Adipocyte (in vitro differentiated cells): ENCODE data around the gene THAP7.

Experiments
- DNase-seq: peaks from one replicate; pipeline ENCODE4 v3.0.0-alpha.2; 2015; ENCODE audit warnings: low read depth
- H3K27me3 ChIP-seq: replicated peaks from 2 replicates; pipeline ENCODE4 v1.7.0; 2013; ENCODE audit warnings: mild to moderate bottlenecking, low read length, moderate library complexity; ENCODE audit not compliant: control insufficient read depth, insufficient read depth
- H3K36me3 ChIP-seq: 2 replicates; pipeline ENCODE4 v1.7.0; 2013; ENCODE audit warnings: low read length, mild to moderate bottlenecking, moderate library complexity; ENCODE audit not compliant: control insufficient read depth, insufficient read depth, severe bottlenecking
- H3K4me1 ChIP-seq: 2 replicates; pipeline ENCODE4 v1.7.0; 2013; ENCODE audit warnings: mild to moderate bottlenecking, low read length, moderate library complexity; ENCODE audit not compliant: control insufficient read depth, insufficient read depth
- H3K4me3 ChIP-seq: 2 replicates; pipeline ENCODE4 v1.7.0; 2013; ENCODE audit warnings: mild to moderate bottlenecking, low read length, moderate library complexity
- H3K9ac ChIP-seq: 2 replicates; pipeline ENCODE4 v1.7.0; 2013; ENCODE audit warnings: mild to moderate bottlenecking, low read length, moderate library complexity
- H3K9me3 ChIP-seq: 2 replicates; pipeline ENCODE4 v1.7.0; 2013; ENCODE audit warnings: mild to moderate bottlenecking, low read length, moderate library complexity; ENCODE audit not compliant: control insufficient read depth

Gene THAP7

GRCh38 chr22:20994902-20995241 is 7.0 kb downstream of the THAP7 start:
- H3K9ac ChIP-seq = no peak overlapping the region
- H3K4me1 ChIP-seq = no peaks in the 10 kb centered on the region
- no peaks in the 10 kb centered on the region for H3K9me3 ChIP-seq
- no peak overlapping the region for H3K4me3 ChIP-seq
- no peaks in the 10 kb centered on the region for H3K27me3 ChIP-seq
- no peak for DNase-seq
- H3K36me3 ChIP-seq = peaks cover 74% of the 10 kb centered on the region

GRCh38 chr22:20994128-20994901 is 7.6 kb downstream of the THAP7 start:
- H3K9ac ChIP-seq = no peak overlapping the region
- no peak for DNase-seq
- H3K36me3 ChIP-seq = peaks cover 72% of the 10 kb centered on the region
- H3K9me3 ChIP-seq = no peaks in the 10 kb centered on the region
- H3K4me3 ChIP-seq = no peak overlapping the region
- H3K27me3 ChIP-seq = no peaks in the 10 kb centered on the region
- H3K4me1 ChIP-seq = no peaks in the 10 kb centered on the region

- H3K27me3 ChIP-seq = no peaks in the 10 kb centered on the region
- H3K36me3 ChIP-seq = peaks cover 69% of the 10 kb centered on the region
- no peaks in the 10 kb centered on the region for H3K9me3 ChIP-seq
- no peaks in the 10 kb centered on the region for H3K4me1 ChIP-seq
- DNase-seq = no peak
- H3K9ac ChIP-seq = no peak overlapping the region
- H3K4me3 ChIP-seq = no peak overlapping the region
Measured at GRCh38 chr22:20993304-20994127, 8.4 kb downstream of the THAP7 start.

DNA sequence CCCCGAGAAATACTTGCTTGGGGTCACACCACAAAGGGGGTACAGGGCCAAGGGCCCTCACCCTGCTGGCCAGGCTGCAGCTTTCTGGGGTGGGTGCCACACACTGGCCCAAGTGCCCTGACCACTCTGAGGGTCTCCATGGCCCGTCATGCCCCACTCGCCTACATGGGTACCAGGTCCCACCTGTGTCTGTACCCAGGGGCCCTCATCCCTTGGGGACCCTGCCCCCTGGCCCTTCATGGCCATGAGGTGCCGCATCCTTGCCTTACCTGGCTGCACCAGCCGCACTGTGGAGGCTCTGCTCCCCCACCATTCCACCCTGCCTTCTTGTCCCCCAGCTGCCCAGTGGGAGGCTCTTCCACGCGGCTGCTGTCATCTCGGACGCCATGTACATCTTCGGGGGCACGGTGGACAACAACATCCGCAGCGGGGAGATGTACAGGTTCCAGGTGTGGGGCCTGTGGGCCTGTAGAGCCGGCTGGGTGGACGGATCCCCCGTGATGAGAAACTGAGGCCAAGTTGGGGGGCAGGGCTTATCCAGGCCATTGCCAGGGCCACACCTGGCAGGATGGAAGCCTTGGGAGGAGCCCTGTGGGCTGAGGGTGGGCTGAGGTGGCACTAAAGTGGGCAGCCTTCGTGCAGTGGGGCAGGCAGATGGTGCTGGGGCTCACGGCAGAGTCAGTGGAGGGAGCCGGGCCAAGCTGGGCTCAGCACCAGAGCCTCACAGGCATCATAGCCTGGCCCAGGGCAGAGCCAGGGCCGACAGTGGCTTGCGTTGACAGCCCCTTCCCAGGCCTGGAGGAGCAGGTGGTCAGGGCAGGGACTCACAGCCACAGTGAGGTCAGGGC is 9.2 kb downstream of the THAP7 start:
- no peak for DNase-seq

GRCh38 chr22:20992056-20992442 is 9.9 kb downstream of the THAP7 start:
- no peak for DNase-seq
- H3K9me3 ChIP-seq = no peaks in the 10 kb centered on the region
- no peaks in the 10 kb centered on the region for H3K27me3 ChIP-seq
- no peak overlapping the region for H3K9ac ChIP-seq
- no peak overlapping the region for H3K4me3 ChIP-seq
- peaks cover 72% of the 10 kb centered on the region for H3K36me3 ChIP-seq
- no peaks in the 10 kb centered on the region for H3K4me1 ChIP-seq

More for the DNA sequence above, 9.2 kb downstream of the THAP7 start:
- H3K36me3 ChIP-seq = peaks cover 72% of the 10 kb centered on the region
- no peaks in the 10 kb centered on the region for H3K27me3 ChIP-seq
- H3K9me3 ChIP-seq = no peaks in the 10 kb centered on the region
- no peak overlapping the region for H3K4me3 ChIP-seq
- no peaks in the 10 kb centered on the region for H3K4me1 ChIP-seq
- no peak overlapping the region for H3K9ac ChIP-seq

DNA sequence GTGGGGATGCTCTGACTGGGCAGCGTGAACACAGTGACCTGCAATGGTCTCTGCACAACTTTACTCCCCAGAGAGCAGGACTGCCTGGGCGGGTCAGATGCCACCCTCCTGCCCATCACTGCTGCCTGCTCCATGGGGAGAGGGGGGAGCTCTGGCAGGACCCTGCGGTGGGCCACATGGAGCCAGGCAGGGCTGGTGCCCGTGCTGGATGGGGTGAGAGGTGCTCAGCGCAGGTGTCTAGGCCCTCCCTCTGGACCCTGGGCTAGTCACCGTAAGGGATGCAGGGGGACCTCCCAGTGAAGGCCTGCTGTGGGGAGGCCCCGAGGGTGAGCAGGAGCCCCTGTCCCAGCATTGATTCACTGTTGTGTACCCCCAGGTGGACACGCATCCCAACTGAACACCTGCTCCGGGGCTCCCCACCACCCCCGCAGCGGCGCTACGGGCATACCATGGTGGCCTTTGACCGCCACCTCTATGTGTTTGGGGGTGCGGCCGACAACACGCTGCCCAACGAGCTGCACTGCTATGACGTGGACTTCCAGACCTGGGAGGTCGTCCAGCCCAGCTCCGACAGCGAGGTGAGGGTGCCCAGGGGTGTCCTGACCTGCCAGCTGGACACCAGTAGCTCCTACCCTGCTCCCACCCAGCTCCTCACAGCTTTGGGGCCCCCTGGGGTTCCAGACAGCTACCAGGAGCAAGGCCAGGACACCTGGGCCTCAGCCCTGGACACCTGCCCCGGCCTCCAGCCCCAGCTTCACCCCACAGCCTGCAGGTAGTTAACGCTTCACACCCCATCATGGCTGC is 10.5 kb downstream of the THAP7 start:
- H3K4me1 ChIP-seq = no peaks in the 10 kb centered on the region
- H3K27me3 ChIP-seq = no peaks in the 10 kb centered on the region
- peaks cover 70% of the 10 kb centered on the region for H3K36me3 ChIP-seq
- DNase-seq = no peak
- H3K9me3 ChIP-seq = no peaks in the 10 kb centered on the region
- H3K4me3 ChIP-seq = no peak overlapping the region
- no peak overlapping the region for H3K9ac ChIP-seq

DNA sequence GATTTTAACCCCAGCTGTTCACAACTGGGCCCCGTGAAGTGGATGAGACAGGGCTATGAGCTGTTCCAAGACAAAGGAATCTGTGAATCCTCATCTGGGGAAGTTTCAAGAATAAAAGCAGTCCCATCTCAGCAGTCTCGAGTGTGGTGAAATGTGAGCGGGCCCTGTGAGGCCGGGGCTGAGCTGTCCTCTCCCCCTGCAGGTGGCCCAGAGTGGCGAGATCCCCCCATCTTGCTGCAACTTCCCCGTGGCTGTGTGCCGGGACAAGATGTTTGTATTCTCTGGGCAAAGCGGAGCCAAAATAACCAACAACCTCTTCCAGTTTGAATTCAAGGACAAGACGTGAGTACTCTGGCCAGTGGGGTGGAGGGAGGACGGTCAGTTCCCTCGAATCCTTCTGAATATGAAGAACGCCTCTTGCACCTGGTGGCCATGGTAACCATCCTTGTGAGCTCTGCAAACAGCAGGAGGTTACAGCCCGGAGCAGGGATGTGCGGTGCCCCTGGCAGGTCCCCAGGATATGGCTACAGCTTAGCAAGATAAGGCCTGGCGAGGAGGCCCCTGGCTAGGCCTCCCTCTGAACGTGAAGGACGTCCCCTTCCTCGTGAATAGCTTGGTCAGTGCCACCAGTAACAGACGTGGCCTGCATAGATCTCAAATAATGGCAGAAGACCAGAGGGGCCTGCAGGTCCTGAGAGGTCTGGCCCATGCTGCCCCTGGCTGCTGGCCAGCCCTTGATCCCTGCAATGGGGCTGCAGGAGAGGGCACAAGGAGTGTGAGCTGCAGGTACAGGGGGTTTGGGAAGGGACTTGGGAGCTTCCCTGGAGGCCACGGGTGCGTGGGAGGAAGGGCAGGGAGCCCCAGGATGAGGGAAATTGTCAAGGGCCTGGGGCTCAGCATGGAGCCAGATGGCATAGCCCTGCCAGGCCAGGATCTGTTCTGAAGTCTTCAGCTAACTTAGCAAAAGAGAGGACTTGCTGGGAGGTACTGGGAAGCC is 11.4 kb downstream of the THAP7 start:
- DNase-seq = no peak
- Histone ChIP-seq H3K27me3 (no peaks in the 10 kb centered on the region), H3K9ac (no peak overlapping the region), H3K36me3 (peaks cover 74% of the 10 kb centered on the region), H3K9me3 (no peaks in the 10 kb centered on the region), H3K4me3 (no peak overlapping the region), H3K4me1 (no peaks in the 10 kb centered on the region)

DNA sequence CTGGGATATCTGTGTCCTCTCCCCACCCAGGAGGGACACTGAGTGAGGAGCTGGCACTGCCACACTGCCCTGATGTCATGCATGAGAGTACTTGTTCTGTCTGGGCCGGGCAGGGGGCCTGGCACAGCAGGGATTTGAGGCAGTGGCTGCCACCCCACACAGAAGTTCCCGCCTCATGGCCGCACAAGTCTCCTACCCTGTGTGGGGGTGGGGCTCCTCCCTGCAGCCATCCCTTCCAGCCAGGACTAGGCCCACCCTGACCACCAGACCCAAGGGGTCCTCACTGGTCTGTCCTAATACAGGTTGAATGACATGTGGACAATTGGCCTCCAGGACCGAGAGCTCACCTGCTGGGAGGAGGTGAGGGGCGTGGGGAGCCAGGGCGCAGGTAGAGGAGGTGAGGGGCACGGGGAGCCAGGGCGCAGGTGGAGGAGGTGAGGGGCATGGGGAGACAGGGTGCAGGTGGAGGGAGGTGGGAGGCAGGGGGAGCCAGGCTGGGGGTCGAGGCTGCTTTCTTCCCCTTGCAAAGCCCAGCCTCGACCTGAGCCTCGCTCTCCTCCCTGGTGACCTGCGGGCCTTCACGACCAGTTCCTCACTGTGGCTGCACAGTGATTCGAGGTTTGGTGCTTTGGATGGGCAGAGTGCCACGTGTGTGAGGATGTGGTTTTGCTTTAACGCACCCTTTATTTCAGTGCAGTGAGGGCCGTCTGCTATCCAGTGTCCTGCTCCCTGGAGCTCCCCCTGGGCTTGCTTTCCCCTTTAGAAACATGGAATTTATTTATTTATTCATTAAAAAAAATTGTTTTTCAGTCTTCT is 12.4 kb downstream of the THAP7 start:
- DNase-seq = no peak
- H3K4me3 ChIP-seq = no peak overlapping the region
- H3K4me1 ChIP-seq = no peaks in the 10 kb centered on the region
- H3K9ac ChIP-seq = no peak overlapping the region
- H3K27me3 ChIP-seq = no peaks in the 10 kb centered on the region
- H3K36me3 ChIP-seq = peaks cover 74% of the 10 kb centered on the region
- no peaks in the 10 kb centered on the region for H3K9me3 ChIP-seq

DNA sequence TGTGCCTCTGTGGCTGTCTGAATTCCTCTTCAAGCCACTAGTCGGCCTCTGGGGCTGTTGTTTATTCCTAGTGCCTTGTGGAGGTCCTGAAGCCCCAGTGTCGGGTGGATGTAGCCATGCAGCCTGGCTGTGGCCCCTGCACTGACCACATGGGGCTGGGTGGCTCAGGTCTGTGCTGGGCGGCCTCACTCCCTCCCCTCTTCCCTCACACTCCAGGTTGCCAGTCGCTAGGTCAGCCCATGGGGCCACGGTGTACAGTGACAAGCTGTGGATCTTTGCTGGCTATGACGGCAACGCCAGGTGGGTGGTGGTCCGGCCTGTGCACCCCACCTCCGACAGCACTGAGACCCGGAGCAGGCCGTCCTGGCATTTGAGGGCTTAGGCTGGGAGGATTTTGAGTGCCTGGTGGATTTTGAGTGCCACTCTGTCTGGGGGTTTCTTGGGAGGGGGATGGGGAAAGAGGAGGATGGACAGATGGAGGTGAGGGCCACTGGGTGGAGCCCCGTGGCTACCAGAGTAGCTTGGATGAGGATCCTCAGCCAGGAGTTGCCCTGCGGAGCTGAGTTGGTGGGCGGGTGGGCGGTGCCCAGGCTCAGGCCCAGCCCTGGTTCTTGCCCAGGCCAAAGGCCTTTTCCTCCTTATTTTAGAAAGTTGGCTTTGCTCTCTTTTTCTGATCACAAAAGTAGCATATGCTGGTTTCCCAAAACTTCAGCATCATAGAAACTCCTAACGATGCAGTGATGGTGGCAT is 13.2 kb downstream of the THAP7 start:
- Histone ChIP-seq H3K9me3 (no peaks in the 10 kb centered on the region), H3K4me3 (no peak overlapping the region), H3K36me3 (peaks cover 71% of the 10 kb centered on the region)

More for the DNA sequence above, 13.2 kb downstream of the THAP7 start:
- no peak for DNase-seq
- peaks cover under 1% of the 10 kb centered on the region for H3K4me1 ChIP-seq
- H3K27me3 ChIP-seq = no peaks in the 10 kb centered on the region
- no peak overlapping the region for H3K9ac ChIP-seq
